ENCODE results near the gene SAMD11.

GRCh38 chr1:980137-980571, 56.4 kb downstream of the SAMD11 start:
- TF ChIP-seq CTCF (IDR thresholded peaks at IDR 0.05) (no peak), POLR2A (IDR thresholded peaks at IDR 0.05) (no peak)
